SK-N-SH (cell line): Measurements from ENCODE around the gene DNAJA3. TPM values are rescaled to one million over a fixed set of nuclear protein-coding genes. Genes with fewer than 3 reads are reported as not detected.

Source experiments
- CTCF ChIA-PET: fragments of 300-600, 350-600 bp; formaldehyde crosslinking; extraction: SDS; loops from one replicate; lab custom pipeline; 2021; lab: Yijun Ruan, JAX
- POLR2A ChIA-PET: fragments of 350-600 bp; sonication (Branson Sonifier 250); formaldehyde crosslinking; extraction: SDS; loops from one replicate; lab custom pipeline; 2020; ENCODE audit warnings: antibody characterized with exemption, inconsistent platforms; lab: Yijun Ruan, JAX
- DNase-seq: peaks from one replicate; pipeline ENCODE4 v3.0.0; 2012
- H2AFZ ChIP-seq: fragments of 200-600 bp; sonication (generic); 2 replicates; pipeline ENCODE4 v1.8.1; 2016; ENCODE audit warnings: antibody characterized with exemption, mild to moderate bottlenecking, low read depth
- H3F3A ChIP-seq: fragments of 200-600 bp; sonication (generic); replicated peaks from 2 replicates; pipeline ENCODE3; 2016; ENCODE audit warnings: antibody characterized with exemption, mild to moderate bottlenecking; ENCODE audit not compliant: insufficient read depth
- H3K27ac ChIP-seq, 2 experiments: fragments of 200-500 bp in 1 of 2; fragments of 200-600 bp in 1 of 2; sonication (Bioruptor generic) in 1 of 2; sonication (generic), shearing (Covaris generic) in 1 of 2; 2 replicates each; pipeline versions ENCODE4 v1.5.1 to v1.6.1; 2014 to 2016; ENCODE audit warnings: low read depth in 2 of 2, inconsistent platforms in 1 of 2, low read length in 1 of 2, mild to moderate bottlenecking in 1 of 2, mixed read lengths in 1 of 2
- H3K27me3 ChIP-seq: fragments of 200-600 bp; sonication (generic), shearing (Covaris generic); 2 replicates; pipeline ENCODE4 v1.6.1; 2016; ENCODE audit warnings: mixed run types; ENCODE audit not compliant: insufficient read depth
- H3K36me3 ChIP-seq, 2 experiments: fragments of 200-500 bp in 1 of 2; fragments of 200-600 bp in 1 of 2; sonication (Bioruptor generic) in 1 of 2; sonication (generic) in 1 of 2; replicated peaks in 1 of 2; 2 replicates each; pipeline versions ENCODE3 to v1.5.1; 2014 to 2016; ENCODE audit warnings: low read length in 1 of 2, mild to moderate bottlenecking in 1 of 2; ENCODE audit not compliant: insufficient read depth in 2 of 2, control insufficient read depth in 1 of 2
- H3K4me1 ChIP-seq, 2 experiments: fragments of 200-500 bp in 1 of 2; fragments of 200-600 bp in 1 of 2; sonication (Bioruptor generic) in 1 of 2; sonication (generic), shearing (Covaris generic) in 1 of 2; 2 replicates each; pipeline versions ENCODE4 v1.5.1 to v1.6.1; 2014 to 2016; ENCODE audit warnings: low read depth in 1 of 2, low read length in 1 of 2, mixed run types in 1 of 2; ENCODE audit not compliant: insufficient read depth in 2 of 2, control insufficient read depth in 1 of 2
- H3K4me2 ChIP-seq: fragments of 200-600 bp; sonication (generic), shearing (Covaris generic); 2 replicates; pipeline ENCODE4 v1.6.1; 2017; ENCODE audit warnings: mixed run types
- H3K4me3 ChIP-seq, 2 experiments: fragments of 200-500 bp in 1 of 2; fragments of 200-600 bp in 1 of 2; sonication (Bioruptor generic) in 1 of 2; sonication (generic), shearing (Covaris generic) in 1 of 2; 2 replicates each; pipeline versions ENCODE4 v1.5.1 to v1.8.1; 2014 to 2016; ENCODE audit warnings: low read depth in 2 of 2, inconsistent platforms in 1 of 2, low read length in 1 of 2, mild to moderate bottlenecking in 1 of 2, mixed read lengths in 1 of 2, moderate library complexity in 1 of 2
- H3K79me2 ChIP-seq: fragments of 200-600 bp; sonication (generic); 2 replicates; pipeline ENCODE4 v1.8.1; 2017; ENCODE audit warnings: mild to moderate bottlenecking; ENCODE audit not compliant: insufficient read depth
- H3K9ac ChIP-seq: fragments of 200-600 bp; sonication (generic); 2 replicates; pipeline ENCODE4 v1.6.1; 2017; ENCODE audit warnings: mixed run types
- H3K9me2 ChIP-seq: fragments of 200-600 bp; sonication (generic); 2 replicates; pipeline ENCODE4 v1.6.1; 2017; ENCODE audit warnings: mixed run types
- H3K9me3 ChIP-seq: fragments of 200-600 bp; sonication (generic); 2 replicates; pipeline ENCODE4 v1.6.1; 2017; ENCODE audit warnings: mixed run types, mild to moderate bottlenecking, moderate library complexity
- H4K20me1 ChIP-seq: fragments of 200-600 bp; sonication (generic); 2 replicates; pipeline ENCODE4 v1.6.1; 2017; ENCODE audit warnings: mild to moderate bottlenecking, mixed run types; ENCODE audit not compliant: insufficient read depth
- EP300 ChIP-seq, 2 experiments: IDR thresholded peaks; 2 replicates each; pipeline versions ENCODE4 v1.4.0 to v1.6.1; 2012; ENCODE audit warnings: borderline replicate concordance in 1 of 2, low read depth in 1 of 2, low read length in 1 of 2
- FOXJ3 ChIP-seq: sonication (generic); formaldehyde crosslinking; IDR thresholded peaks from 2 replicates; pipeline ENCODE4 v1.5.1; 2020; ENCODE audit warnings: mild to moderate bottlenecking, missing genetic modification reagents
- FOXM1 ChIP-seq: IDR thresholded peaks from 2 replicates; pipeline ENCODE4 v1.4.0; 2012; ENCODE audit warnings: low read depth, mild to moderate bottlenecking
- GABPA ChIP-seq: IDR thresholded peaks from 2 replicates; pipeline ENCODE4 v1.4.0; 2012; ENCODE audit warnings: low read depth, mild to moderate bottlenecking
- GATA2 ChIP-seq: sonication (generic); formaldehyde crosslinking; IDR thresholded peaks from 2 replicates; pipeline ENCODE4 v1.5.0; 2020; ENCODE audit warnings: mild to moderate bottlenecking, missing genetic modification reagents
- MAX ChIP-seq: IDR thresholded peaks from 2 replicates; pipeline ENCODE4 v1.4.0; 2012; ENCODE audit warnings: low read depth
- POLR2AphosphoS5 ChIP-seq: IDR thresholded peaks from 2 replicates; pipeline ENCODE4 v1.6.1; 2012; ENCODE audit warnings: low read depth, low read length
- RCOR1 ChIP-seq: fragments of 150-350 bp; IDR thresholded peaks from 2 replicates; pipeline ENCODE4 v1.6.1; 2017; ENCODE audit warnings: antibody characterized with exemption, low read length
- REST ChIP-seq: IDR thresholded peaks from 2 replicates; pipeline ENCODE4 v1.6.1; 2012; ENCODE audit warnings: mild to moderate bottlenecking, low read depth, low read length, moderate library complexity
- RFX5 ChIP-seq: IDR thresholded peaks from 2 replicates; pipeline ENCODE4 v1.6.1; 2012; ENCODE audit warnings: mild to moderate bottlenecking, improper control_type of control experiment, low read length
- SIN3A ChIP-seq: IDR thresholded peaks from 2 replicates; pipeline ENCODE4 v1.6.1; 2012; ENCODE audit warnings: low read depth, mild to moderate bottlenecking, low read length, moderate library complexity, borderline replicate concordance
- SMC3 ChIP-seq: IDR thresholded peaks from 2 replicates; pipeline ENCODE4 v1.6.1; 2012; ENCODE audit warnings: low read depth, low read length, improper control_type of control experiment
- TAF1 ChIP-seq: IDR thresholded peaks from 2 replicates; pipeline ENCODE4 v1.6.1; 2012; ENCODE audit warnings: low read depth, mild to moderate bottlenecking, low read length, moderate library complexity, borderline replicate concordance
- TEAD4 ChIP-seq: IDR thresholded peaks from 2 replicates; pipeline ENCODE4 v1.4.0; 2012; ENCODE audit warnings: mild to moderate bottlenecking, borderline replicate concordance; ENCODE audit not compliant: insufficient read depth
- WGBS: methylation state at CpG from one replicate; pipeline ENCODE4 v1.1.6; 2017; ENCODE audit warnings: low lambda C conversion rate; 5-methylcytosine and 5-hydroxymethylcytosine counted together
- polyA plus RNA-seq, 3 experiments: library from polyadenylated mRNA; depleted of rRNA; stranded (reverse); fragments of >200 nt; gene quantifications; 2 replicates each; pipeline ENCODE4 v1.2.3, GENCODE V29; 2012

DNAJA3 gene
- polyA plus RNA-seq, 1 of the 3 experiments (the other 2 are of a cell fraction): 52.6 TPM

GRCh38 chr16:4442371-4442770 is 16.7 kb downstream of the DNAJA3 start:
- 97% methylated on average over 7 of the region's 11 CpGs for WGBS

GRCh38 chr16:4443271-4443670 is 17.6 kb downstream of the DNAJA3 start:
- no peaks in the 10 kb centered on the region for H3K9me3 ChIP-seq
- CTCF ChIA-PET: no interaction called here
- H3K27ac ChIP-seq: no peak overlapping the region
- TF ChIP-seq EP300 (IDR thresholded peaks at IDR 0.05; ENCODE audit: borderline replicate concordance in 1 of 2, low read depth in 1 of 2, low read length in 1 of 2) (no peak), REST (no peak), FOXM1 (no peak), GABPA (no peak), SIN3A (no peak), POLR2AphosphoS5 (no peak), RCOR1 (no peak), TAF1 (no peak), GATA2 (CRISPR knock-in tag) (no peak), SMC3 (no peak), RFX5 (no peak), MAX (no peak)
- H3K4me1 ChIP-seq: no peaks in the 10 kb centered on the region
- H3K4me2 ChIP-seq: no peak overlapping the region
- no peak overlapping the region for H3K9ac ChIP-seq
- H4K20me1 ChIP-seq: no peaks in the 10 kb centered on the region
- 80% methylated on average over 5 of the region's 5 CpGs for WGBS
- H3K9me2 ChIP-seq: no peaks in the 10 kb centered on the region
- no peak for DNase-seq
- H3K79me2 ChIP-seq: no peaks in the 10 kb centered on the region
- no peaks in the 10 kb centered on the region for H3F3A ChIP-seq
- no peak overlapping the region for H2AFZ ChIP-seq
- no peaks in the 10 kb centered on the region for H3K27me3 ChIP-seq
- no peak overlapping the region for H3K4me3 ChIP-seq
- POLR2A ChIA-PET: no interaction called here
- H3K36me3 ChIP-seq: peaks cover 33 to 63% of the 10 kb centered on the region in 2 experiments

More at GRCh38 chr16:4442371-4442770, 16.7 kb downstream of the DNAJA3 start:
- Histone ChIP-seq H3K4me2 (no peak overlapping the region), H3K27me3 (no peaks in the 10 kb centered on the region), H3K9me3 (no peaks in the 10 kb centered on the region), H3K4me3 (no peak overlapping the region), H4K20me1 (no peaks in the 10 kb centered on the region), H3K36me3 (peaks cover 39 to 66% of the 10 kb centered on the region in 2 experiments), H3K79me2 (no peaks in the 10 kb centered on the region), H3K9ac (no peak overlapping the region), H3F3A (no peaks in the 10 kb centered on the region), H2AFZ (no peak overlapping the region), H3K9me2 (no peaks in the 10 kb centered on the region), H3K4me1 (no peaks in the 10 kb centered on the region), H3K27ac (no peak overlapping the region)
- DNase-seq: no peak
- TF ChIP-seq REST: no peak
- no peak for TF ChIP-seq TEAD4
- TF ChIP-seq FOXJ3 (CRISPR knock-in tag): no peak
- TF ChIP-seq GATA2 (CRISPR knock-in tag): no peak
- ChIA-PET CTCF (no interaction called here), POLR2A (no interaction called here)
